HG03571 (cell line): ENCODE data around the gene DNMT3A.
"Not testable (repeated sequence)": the region's sequence is repeated elsewhere in the genome, so short reads cannot be mapped to it uniquely, and the experiment has no call there.

Experiments used
- ATAC-seq: cut with Tn5 transposase; IDR thresholded peaks from one replicate; pipeline ENCODE4 v1.9.1; 2021; ENCODE audit not compliant: unreplicated experiment

The DNMT3A gene

GRCh38 chr2:25286723-25287483 is 54.8 kb downstream of the DNMT3A start:
- no peak for ATAC-seq

GRCh38 chr2:25286025-25286400 is 55.7 kb downstream of the DNMT3A start:
- no peak for ATAC-seq

GRCh38 chr2:25285265-25286024 is 56.3 kb downstream of the DNMT3A start:
- ATAC-seq = no peak

GRCh38 chr2:25284756-25285155 is 57.0 kb downstream of the DNMT3A start:
- ATAC-seq = no peak

- no peak for ATAC-seq
These were observed 57.8 kb downstream of the DNMT3A start for GRCh38 chr2:25283921-25284320.

GRCh38 chr2:25281941-25282340 is 59.8 kb downstream of the DNMT3A start:
- no peak for ATAC-seq

- ATAC-seq = no peak
These were observed 60.2 kb downstream of the DNMT3A start for GRCh38 chr2:25281522-25281921.

GRCh38 chr2:25280051-25280687 is 61.6 kb downstream of the DNMT3A start:
- ATAC-seq = no peak

GRCh38 chr2:25279091-25279651 is 62.6 kb downstream of the DNMT3A start:
- ATAC-seq = peak; percentile 85

- ATAC-seq = no peak
These were observed 64.9 kb downstream of the DNMT3A start for GRCh38 chr2:25276569-25277465.

GRCh38 chr2:25275575-25275965 is 66.2 kb downstream of the DNMT3A start:
- no peak for ATAC-seq

- ATAC-seq = no peak
These were observed 66.7 kb downstream of the DNMT3A start for GRCh38 chr2:25274868-25275574.

GRCh38 chr2:25273985-25274535 is 67.7 kb downstream of the DNMT3A start:
- no peak for ATAC-seq

- not testable (repeated sequence) for ATAC-seq
These were observed 69.0 kb downstream of the DNMT3A start for GRCh38 chr2:25272705-25273104.

- ATAC-seq = no peak
These were observed 71.7 kb downstream of the DNMT3A start for GRCh38 chr2:25270061-25270460.

- ATAC-seq = no peak
These were observed 72.5 kb downstream of the DNMT3A start for GRCh38 chr2:25269233-25269632.

- ATAC-seq = no peak
These were observed 73.6 kb downstream of the DNMT3A start for GRCh38 chr2:25268139-25268538.

GRCh38 chr2:25266399-25266798 is 75.3 kb downstream of the DNMT3A start:
- no peak for ATAC-seq

- no peak for ATAC-seq
These were observed 75.9 kb downstream of the DNMT3A start for GRCh38 chr2:25265802-25266201.

- ATAC-seq = no peak
These were observed 76.7 kb downstream of the DNMT3A start for GRCh38 chr2:25265001-25265400.
